Stromal cell of bone marrow (primary cell): ENCODE results near the gene GLRB.
"Not testable (repeated sequence)": the region's sequence is repeated elsewhere in the genome, so short reads cannot be mapped to it uniquely, and the experiment has no call there.

Source experiments
- DNase-seq: peaks from one replicate; pipeline ENCODE4 v3.0.0-alpha.2; 2012; ENCODE audit warnings: low read depth

GLRB gene

GRCh38 chr4:157075811-157076577, at the start of gene GLRB:
Gene GLRB, plus strand, starts transcription at chr4:157076150. Its CDS starts 1,875 bp downstream, at chr4:157078025.
- no peak for DNase-seq

GRCh38 chr4:157035471-157035870, 40.5 kb upstream of the GLRB start:
- DNase-seq = no peak

- no peak for DNase-seq
Observed at GRCh38 chr4:157040405-157040804, 35.5 kb upstream of the GLRB start.

- no peak for DNase-seq
Observed at GRCh38 chr4:157043131-157043530, 32.8 kb upstream of the GLRB start.

- DNase-seq = peak; percentile 67
Observed at GRCh38 chr4:157045507-157046127, 30.3 kb upstream of the GLRB start.

GRCh38 chr4:157048248-157048647, 27.7 kb upstream of the GLRB start:
- peak; percentile 87 for DNase-seq

GRCh38 chr4:157050561-157050960, 25.4 kb upstream of the GLRB start:
- DNase-seq = no peak

- DNase-seq = no peak
Observed at GRCh38 chr4:157052429-157053040, 23.4 kb upstream of the GLRB start.

- no peak for DNase-seq
Observed at GRCh38 chr4:157057218-157057617, 18.7 kb upstream of the GLRB start.

- not testable (repeated sequence) for DNase-seq
Observed at GRCh38 chr4:157058899-157059298, 17.1 kb upstream of the GLRB start.

- DNase-seq = no peak
Observed at GRCh38 chr4:157072002-157072401, 3.9 kb upstream of the GLRB start.

GRCh38 chr4:157075401-157075800, 549 bp upstream of the GLRB start:
- no peak for DNase-seq

- no peak for DNase-seq
Observed at GRCh38 chr4:157076578-157076947, 613 bp downstream of the GLRB start.

- no peak for DNase-seq
Observed at GRCh38 chr4:157079441-157079840, 3.5 kb downstream of the GLRB start.

GRCh38 chr4:157080605-157081004, 4.7 kb downstream of the GLRB start:
- no peak for DNase-seq

- no peak for DNase-seq
Observed at GRCh38 chr4:157095716-157096115, 19.8 kb downstream of the GLRB start.

GRCh38 chr4:157096439-157096838, 20.5 kb downstream of the GLRB start:
- DNase-seq = no peak

- no peak for DNase-seq
Observed at GRCh38 chr4:157099506-157099905, 23.6 kb downstream of the GLRB start.

GRCh38 chr4:157104541-157104940, 28.6 kb downstream of the GLRB start:
- no peak for DNase-seq

- no peak for DNase-seq
Observed at GRCh38 chr4:157114671-157115070, 38.7 kb downstream of the GLRB start.

- DNase-seq = peak; percentile 54
Observed at GRCh38 chr4:157115613-157116335, 39.8 kb downstream of the GLRB start.

- peak; percentile 17 for DNase-seq
Observed at GRCh38 chr4:157121401-157121800, 45.5 kb downstream of the GLRB start.

- no peak for DNase-seq
Observed at GRCh38 chr4:157127571-157127970, 51.6 kb downstream of the GLRB start.
